HG03196 (cell line): Measurements from ENCODE around the gene ARSI.

Experiments used
- ATAC-seq: cut with Tn5 transposase; IDR thresholded peaks from one replicate; pipeline ENCODE4 v1.9.1; 2021; ENCODE audit not compliant: unreplicated experiment

The ARSI gene

GRCh38 chr5:150309101-150309885, 6.6 kb upstream of the ARSI start:
- no peak for ATAC-seq

DNA sequence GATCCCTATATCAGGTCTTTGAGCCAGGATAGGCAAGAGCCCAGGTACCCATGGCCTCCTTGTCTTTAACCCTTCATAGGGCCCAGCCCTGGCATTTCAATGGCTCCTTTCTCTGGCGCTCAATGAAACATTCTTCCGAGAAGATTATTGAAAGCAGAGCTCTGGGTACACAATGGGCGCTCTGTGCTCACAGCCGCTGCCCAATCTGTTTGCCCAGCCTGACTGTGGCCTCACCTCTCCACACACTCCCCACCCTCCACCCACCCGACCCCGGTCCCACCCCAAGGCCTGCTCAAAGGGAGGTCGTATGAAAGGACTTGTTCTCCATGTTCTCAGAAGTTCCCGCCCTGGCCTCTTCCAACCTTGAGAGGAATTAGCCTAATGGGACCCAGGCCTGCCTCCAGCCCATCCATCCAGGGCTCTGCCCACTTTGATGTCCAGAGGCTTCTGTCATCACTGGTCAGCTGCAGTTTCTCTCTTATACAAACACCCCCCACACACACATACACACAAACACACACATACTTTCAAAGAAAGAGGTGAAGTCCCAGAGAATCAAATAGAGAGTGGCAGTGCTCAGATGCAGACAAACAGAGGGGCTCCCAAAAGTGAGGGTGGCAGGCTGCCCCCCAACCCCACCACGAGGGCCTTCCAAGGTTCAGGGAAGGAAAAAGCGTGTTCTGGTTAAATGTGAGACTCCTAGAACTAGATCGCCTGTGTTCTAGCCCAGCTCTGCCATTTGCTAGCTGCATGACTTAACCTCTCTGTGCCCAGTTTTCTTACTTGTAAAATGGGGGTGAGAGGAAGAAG, 5.1 kb upstream of the ARSI start:
- ATAC-seq, result no peak

GRCh38 chr5:150306775-150307174, 4.1 kb upstream of the ARSI start:
- ATAC-seq, result no peak

DNA sequence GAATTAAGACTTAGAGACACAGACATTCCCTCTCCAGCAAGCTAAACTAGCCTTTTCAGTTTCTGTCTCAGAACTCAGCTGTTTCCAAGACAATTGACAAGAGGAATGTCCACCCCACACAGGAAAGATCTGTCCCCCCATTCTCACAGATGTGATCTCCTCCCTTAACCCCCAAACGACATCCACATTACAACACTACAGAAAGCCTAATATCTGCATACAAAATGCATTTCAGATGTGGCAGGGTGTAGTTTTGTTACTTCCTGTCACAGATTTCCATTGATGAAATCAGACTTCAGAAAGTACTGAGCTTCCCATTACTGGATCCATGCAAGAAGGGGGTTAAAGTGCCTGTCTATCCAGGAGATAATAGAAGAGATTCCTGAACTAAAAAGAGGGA, 2.9 kb upstream of the ARSI start:
- no peak for ATAC-seq

DNA sequence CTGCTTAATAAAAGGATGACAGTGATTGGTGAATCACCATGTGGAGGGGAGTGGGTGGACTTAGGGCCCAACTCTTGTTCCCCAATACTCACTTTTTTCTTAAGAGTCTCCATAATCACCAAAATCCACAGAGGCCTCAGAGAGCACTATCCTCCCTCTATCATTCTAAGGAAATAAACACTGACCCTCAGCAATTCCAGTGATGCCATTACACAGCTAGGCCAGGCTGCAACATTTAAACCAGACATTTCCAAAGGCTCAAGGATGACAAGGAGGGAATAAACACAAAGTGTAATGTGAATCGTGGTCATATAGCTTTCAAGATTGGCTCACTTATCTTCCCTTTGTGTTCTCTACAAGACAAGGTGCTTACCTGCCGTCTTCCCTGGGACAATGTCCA, 2.4 kb upstream of the ARSI start:
- ATAC-seq, result no peak

GRCh38 chr5:150304481-150305081, 1.9 kb upstream of the ARSI start:
- ATAC-seq, result no peak

DNA sequence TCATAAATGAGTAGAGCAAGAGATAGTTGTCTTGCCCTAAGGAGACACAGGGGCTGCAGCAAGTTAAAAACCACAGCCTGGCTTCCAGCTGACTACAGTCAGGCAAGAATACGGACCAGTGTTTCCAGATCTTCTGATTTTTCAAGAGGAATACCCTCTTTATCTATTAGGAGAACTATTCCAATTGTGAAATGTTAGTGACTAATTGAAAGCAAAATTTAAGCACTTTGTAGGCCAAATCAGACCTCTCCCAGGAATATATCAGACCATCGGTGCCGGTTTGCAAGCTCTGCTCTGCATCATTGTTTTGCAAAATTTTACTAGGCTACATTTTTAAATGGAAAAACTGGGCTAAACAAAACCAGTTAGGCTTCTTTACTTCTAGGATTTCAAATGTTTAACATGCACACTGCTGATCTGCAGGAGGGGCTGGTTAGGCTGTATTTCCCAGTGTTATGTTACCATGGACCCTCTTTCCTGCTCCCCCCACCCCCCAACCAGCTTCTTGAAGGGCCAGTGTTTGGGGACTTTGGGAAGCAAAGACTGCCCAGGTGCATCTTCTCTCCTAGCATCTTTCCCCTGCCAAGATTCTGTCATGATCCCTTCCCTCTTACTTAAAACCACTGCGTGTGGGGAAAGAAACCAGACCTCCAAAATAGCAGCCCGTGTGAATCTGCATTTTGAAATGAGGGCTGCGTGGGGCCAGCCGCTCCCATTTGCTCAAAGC, 1.1 kb upstream of the ARSI start:
- ATAC-seq, result no peak

GRCh38 chr5:150303070-150303615, 438 bp upstream of the ARSI start:
- no peak for ATAC-seq

DNA sequence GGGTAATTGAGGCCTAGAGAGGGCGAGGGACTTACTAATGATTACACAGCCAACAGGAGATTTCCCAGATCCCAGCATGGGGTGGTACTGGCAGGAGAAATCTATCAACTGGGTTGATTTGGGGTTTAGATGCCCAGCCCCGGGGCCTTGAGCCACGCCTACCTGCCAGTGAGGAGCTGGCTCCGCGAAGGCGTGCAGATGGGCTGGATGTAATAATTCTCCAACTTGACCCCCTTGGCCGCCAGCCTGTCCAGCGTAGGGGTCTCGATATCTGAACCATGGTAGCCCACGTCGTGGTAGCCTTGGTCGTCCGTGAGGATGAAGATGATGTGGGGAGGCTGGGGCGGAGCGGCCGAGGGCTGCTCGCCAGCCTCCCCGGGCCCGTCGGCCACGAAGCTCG, 804 bp downstream of the ARSI start:
- ATAC-seq, result no peak

DNA sequence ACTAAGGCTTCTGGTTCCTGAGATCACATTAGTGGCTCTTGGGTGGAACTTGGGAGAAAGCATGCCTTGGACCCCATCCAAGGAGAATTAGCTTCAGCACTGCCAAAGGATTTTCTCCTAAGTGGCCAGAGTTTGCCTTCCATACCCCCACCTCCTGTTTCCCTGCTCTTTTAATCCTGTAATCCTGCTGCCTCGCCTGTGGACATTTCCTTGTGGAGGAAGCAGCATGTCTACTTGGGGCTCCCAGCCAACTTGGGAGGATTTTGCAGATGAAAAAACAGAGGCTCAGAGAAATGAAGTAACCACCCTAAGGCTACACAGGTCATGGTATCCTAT, 1.6 kb downstream of the ARSI start:
- no peak for ATAC-seq

- no peak for ATAC-seq
Measured at GRCh38 chr5:150300496-150301169, 2.1 kb downstream of the ARSI start.

DNA sequence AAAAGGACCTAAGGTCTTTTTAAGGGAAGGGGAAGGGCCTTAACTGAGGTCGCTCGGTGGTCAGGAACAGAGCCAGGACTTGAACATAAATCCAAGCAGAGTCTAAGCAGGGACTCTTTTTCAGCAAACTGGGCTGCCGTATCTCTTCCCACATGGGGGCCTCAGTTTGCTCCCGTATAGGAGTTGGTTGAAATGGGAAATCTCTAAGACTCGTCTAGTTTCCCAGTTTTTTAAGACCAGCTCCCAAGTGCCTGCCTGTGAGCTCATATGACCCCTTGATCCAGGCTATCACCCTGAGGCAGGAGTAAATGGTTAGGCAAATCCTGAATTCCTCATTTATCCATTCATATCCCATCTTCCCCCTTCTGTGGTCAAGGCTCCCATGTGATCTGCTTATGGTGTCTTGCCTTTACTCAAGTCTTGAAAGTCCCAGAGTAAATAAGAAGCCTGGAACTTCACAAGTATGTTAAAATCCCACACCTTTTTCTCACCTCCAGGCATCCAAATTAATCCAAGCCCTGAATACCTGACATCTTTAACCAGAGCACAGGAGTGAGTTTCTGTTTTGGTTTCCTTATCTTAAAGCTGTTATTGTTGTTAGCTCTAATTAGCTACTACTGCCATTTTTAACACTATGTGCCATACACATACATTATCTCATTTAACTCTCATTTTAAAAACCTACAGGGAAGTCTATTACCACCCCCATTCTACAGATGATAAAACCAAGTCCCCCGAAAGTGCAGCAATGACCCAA, 3.0 kb downstream of the ARSI start:
- ATAC-seq, result no peak

GRCh38 chr5:150298701-150299451, 3.8 kb downstream of the ARSI start:
- ATAC-seq, result no peak

GRCh38 chr5:150297934-150298595, 4.6 kb downstream of the ARSI start:
- no peak for ATAC-seq

- ATAC-seq, result no peak
Measured at GRCh38 chr5:150297236-150297890, 5.3 kb downstream of the ARSI start.

DNA sequence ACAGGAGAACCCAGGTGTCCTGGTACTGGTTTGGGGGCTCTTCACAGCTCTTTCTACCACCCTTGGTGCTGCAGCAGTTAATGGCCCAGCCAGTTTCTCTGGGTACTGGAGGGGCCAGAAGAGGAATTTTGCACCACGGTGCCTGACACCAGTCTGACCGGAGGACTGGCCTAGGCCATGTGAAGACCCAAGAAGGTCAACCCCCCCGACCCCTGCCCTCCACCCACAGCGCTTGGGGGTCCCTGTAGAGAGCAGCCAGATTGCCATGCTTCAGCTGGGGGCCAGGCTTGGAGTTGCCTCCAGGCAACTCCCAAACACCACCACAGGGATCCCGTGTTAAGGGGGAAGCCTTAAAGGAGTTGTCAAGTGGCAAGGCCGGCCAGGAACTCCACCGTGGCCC, 6.2 kb downstream of the ARSI start:
- no peak for ATAC-seq

DNA sequence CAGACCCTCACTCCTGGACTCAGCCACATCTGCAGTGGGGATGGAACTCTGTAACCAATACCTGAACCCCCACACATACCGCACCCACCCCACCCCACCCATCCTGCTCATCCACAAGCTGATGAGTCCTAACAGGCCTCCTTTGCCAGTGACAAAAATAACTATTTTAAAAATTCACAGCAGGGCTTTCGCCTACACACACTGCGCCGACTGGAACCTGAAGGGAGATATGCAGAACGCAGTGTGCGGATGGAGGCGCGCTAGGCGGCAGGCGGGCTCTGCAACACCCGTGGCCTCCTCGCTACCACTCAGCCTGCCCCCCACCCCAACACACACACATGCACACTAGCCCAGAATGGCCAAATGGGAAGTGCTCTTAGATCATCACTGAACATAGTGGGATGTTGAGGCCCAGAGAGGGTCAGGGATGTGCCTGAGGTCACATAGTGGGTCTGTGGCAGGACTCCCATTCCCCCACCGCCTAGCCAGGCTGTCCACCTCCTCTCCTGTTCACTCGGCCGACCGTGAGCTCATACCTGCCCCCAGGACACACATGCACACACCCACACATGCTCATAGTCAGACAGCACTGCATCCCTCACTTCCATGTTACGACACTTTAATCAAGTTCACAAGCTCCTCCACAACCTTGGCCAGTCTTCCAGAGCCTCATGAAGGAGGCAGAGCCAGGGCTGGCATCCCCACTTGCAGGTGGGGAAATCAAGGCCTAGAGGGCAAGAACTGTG, 6.8 kb downstream of the ARSI start:
- ATAC-seq, result no peak
